ENCODE data around the gene ACTR5.
"Not testable (repeated sequence)": the region's sequence is repeated elsewhere in the genome, so short reads cannot be mapped to it uniquely, and the experiment has no call there.

Gene ACTR5

DNA sequence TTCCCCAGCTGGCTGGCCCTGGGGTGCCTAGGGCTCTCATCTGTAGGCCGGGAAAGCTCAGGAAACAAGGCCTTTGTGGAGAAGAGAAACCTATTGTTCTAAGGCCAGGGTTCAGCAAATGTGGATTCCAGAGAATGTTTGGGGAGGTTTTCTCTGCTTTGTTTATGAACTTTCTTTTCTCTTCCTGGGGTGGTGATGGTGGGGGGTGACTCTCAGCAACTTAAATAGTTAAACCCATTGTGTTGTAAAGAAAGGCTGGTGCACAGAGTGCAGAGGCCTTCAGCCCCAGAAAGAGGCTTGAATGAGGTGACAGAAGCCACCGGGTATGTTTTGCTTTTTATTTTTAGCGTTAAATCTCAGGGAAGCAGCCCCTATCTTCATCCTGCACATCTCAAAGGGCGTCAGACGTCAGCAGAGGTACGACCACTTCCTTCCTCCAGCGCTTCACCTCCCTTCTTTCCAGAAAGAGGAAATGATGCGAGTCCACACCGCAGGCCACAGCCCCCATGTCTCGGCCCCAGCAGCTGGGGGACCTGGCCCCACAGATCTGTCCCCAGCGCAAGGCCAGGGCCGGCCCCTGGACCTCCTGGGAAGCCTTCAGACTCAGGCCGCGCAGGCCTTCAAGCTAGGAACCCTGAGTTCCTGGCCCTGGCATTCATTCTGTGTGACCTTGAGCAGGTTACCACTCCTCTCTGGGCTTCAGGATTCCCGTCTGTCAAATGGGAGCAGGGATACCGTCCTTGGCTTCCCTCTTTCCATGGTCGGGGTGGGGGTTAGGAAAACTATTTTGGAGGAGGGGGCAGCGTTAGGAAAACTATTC lies 56.6 kb downstream of the ACTR5 start:
- peak in 2 of 3 donors; percentile 40 to 44 for DNase-seq (ENCODE audit: low read depth in 3 of 3, low spot score in 1 of 3)

DNA sequence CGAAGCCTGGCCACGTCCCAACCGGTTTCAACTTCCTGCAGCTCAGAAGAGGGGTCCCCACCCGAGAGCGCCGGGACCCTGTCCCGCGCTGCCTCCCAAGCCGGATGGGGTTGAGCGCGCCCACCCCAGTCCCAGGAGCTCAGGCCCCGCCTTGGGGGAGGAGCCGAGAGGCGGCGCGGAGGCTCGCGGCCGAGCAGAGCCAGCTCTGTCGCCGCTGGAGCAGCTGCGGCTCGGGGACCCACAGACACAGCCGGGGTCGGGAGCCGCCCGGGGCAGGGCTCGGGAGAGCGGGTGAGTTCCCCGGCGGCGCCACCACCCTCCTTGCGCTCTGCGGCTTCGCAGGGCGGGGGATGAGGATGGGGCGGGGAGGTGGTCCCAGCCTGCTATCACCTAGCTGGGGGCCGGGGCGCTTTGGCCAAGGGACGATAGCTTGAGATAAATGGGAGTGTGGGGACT lies 57.3 kb downstream of the ACTR5 start, which contains the start of gene PPP1R16B:
TSS of gene PPP1R16B (plus strand) at position 196 of the 456 bp plus-strand sequence. CDS start 30,229 bp downstream, outside the sequence.
- peak; percentile 31 to 67 (median 48) for DNase-seq (ENCODE audit: low read depth in 3 of 3, low spot score in 1 of 3)

DNA sequence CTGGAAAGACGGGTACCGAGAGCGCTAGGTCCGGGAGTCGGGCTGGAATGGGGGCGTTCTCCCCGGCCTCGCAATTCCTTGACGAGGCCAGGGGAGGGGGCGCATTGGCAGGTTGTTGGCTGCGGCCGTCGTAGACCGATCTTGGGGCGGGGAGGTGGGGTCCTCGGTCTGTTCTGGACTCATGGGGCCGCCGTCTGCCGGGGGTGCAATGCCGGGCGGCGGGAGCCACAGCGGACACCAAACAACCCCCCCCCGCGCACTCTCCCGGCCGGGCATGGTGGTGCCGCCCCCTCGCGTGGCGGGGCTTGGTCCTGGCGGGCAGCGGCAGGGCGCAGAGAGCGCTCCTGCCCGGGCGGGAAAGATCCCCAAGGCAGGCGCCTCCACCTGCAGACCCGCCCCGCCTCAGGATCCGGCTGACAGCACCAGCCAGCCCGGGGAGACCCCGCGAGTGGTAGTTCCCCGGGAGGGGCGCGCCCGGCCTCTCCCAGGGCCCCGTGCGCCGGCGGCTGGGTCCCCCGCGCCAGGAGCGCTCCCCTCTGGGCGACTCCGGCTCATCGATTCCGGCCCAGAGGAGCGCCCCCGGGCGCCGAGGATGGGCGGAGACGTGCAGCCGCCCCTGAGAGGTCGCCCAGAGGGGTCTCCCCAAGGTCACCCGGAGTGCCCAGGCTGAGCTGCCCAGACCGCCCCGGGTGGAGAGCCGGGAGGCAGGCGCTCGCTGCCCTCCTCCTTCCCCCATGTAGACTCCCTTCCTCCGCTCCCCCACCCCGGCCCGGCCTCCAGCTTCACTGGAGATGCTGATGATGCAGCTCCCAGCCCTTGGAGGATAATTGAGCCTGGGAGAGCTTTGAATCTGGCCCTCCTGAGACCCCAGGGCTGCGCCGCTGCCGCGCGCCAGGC lies 57.9 kb downstream of the ACTR5 start:
- DNase-seq (ENCODE audit: low read depth in 3 of 3, low spot score in 1 of 3), result peak in 1 of 3 donors; percentile 3

GRCh38 chr20:38806855-38807655 lies 58.8 kb downstream of the ACTR5 start:
- peak in 2 of 3 donors; percentile 8 to 9 for DNase-seq (ENCODE audit: low read depth in 3 of 3, low spot score in 1 of 3)

- DNase-seq (ENCODE audit: low read depth in 3 of 3, low spot score in 1 of 3), result no peak
Measured at GRCh38 chr20:38809942-38810341, 61.7 kb downstream of the ACTR5 start.

GRCh38 chr20:38810926-38811630 lies 62.8 kb downstream of the ACTR5 start:
- DNase-seq (ENCODE audit: low read depth in 3 of 3, low spot score in 1 of 3), result no peak

- DNase-seq (ENCODE audit: low read depth in 3 of 3, low spot score in 1 of 3), result no peak
Measured at GRCh38 chr20:38811769-38812168, 63.5 kb downstream of the ACTR5 start.

- no peak for DNase-seq (ENCODE audit: low read depth in 3 of 3, low spot score in 1 of 3)
Measured at GRCh38 chr20:38812182-38812581, 63.9 kb downstream of the ACTR5 start.

GRCh38 chr20:38812709-38813573 lies 64.7 kb downstream of the ACTR5 start:
- DNase-seq (ENCODE audit: low read depth in 3 of 3, low spot score in 1 of 3), result no peak

DNA sequence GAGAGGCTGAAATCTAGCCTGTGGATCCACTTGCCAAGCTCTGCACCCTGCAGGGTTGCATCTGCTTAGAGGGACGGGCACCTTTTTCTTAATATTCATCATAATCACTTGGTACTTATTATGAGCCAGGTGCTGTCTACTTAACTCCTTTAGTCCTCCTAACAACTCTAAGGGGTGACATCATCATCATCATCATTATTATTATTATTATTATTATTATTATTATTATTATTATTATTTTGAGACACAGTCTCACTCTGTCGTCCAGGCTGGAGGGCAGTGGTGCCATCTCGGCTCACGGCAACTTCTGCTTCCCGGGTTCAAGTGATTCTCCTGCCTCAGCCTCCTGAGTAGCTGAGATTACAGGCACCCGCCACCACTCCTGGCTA lies 65.3 kb downstream of the ACTR5 start:
- DNase-seq (ENCODE audit: low read depth in 3 of 3, low spot score in 1 of 3), result not testable (repeated sequence)

- no peak for DNase-seq (ENCODE audit: low read depth in 3 of 3, low spot score in 1 of 3)
Measured at GRCh38 chr20:38815446-38815845, 67.2 kb downstream of the ACTR5 start.

DNA sequence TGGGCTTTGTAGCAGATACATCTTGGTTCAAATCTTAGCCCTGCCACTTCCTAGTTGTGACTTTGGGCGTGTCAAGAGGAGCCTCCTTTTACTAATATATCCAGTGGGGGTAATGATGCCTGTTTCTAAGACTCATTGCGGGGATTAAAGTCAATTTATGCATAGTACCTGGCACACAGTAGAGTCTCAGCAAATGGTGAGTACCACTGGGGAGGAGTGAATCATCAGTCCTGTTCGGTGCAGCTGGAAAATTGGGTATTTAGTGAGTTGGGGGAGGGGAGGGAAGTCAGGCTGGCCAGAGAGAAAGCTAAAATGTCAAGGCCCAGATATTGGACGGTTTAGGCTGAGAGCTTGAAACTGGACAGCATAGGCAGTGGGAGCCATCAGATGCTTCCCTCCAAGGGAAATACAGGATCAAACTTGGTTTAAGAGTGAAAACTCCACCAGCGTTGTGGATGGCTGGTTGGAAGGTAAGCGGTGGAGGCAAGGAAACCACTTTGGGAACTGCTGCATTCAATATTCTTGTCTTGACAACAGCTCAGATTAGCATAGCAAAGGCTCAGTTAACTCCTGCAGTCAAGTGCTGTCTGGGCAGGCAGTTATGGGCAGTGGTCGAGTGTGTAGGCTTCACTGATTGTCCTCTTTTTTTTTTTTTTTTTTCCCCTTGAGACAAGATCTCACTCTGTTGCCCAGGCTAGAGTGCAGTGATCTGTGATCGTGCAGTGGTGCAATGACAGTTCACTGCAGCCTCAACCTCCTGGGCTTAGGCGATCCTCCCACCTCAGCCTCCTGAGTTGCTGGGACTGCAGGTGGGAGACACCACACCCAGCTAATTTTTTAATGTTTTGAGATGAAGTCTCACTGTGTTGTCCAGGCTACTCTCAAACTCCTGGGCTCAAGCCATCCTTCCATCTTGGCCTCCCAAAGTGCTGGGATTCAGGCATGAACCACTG lies 70.1 kb downstream of the ACTR5 start:
- no peak for DNase-seq (ENCODE audit: low read depth in 3 of 3, low spot score in 1 of 3)

All from stimulated activated CD4-positive, alpha-beta T cell treated with anti-CD3 and anti-CD28 coated beads, TNF-alpha, amount 100 ng/mL, for 1 hour (primary cell).